Neuronal stem cell (in vitro differentiated cells): ENCODE measurements around the gene TRMT44.

Experiments
- DNase-seq: peaks from one replicate; pipeline ENCODE4 v3.0.0-alpha.2; 2013; ENCODE audit warnings: low spot score
- H2AFZ ChIP-seq: one replicate; pipeline ENCODE4 v1.6.1; 2013; ENCODE audit warnings: mild to moderate bottlenecking, low read length, inconsistent platforms
- H2AK5ac ChIP-seq: 2 replicates; pipeline ENCODE4 v1.6.1; 2013; ENCODE audit warnings: low read depth, mild to moderate bottlenecking, inconsistent platforms, low read length, moderate library complexity, mixed read lengths
- H2BK120ac ChIP-seq: 2 replicates; pipeline ENCODE4 v1.6.1; 2013; ENCODE audit warnings: low read depth, mild to moderate bottlenecking, inconsistent platforms, low read length, moderate library complexity, mixed read lengths
- H2BK12ac ChIP-seq: one replicate; pipeline ENCODE4 v1.6.1; 2013; ENCODE audit warnings: low read length, inconsistent platforms
- H2BK15ac ChIP-seq: 2 replicates; pipeline ENCODE4 v1.6.1; 2013; ENCODE audit warnings: mild to moderate bottlenecking, low read length, inconsistent platforms, mixed read lengths
- H2BK5ac ChIP-seq: one replicate; pipeline ENCODE4 v1.6.1; 2013; ENCODE audit warnings: inconsistent platforms, mild to moderate bottlenecking, low read length, moderate library complexity
- H3K14ac ChIP-seq: one replicate; pipeline ENCODE4 v1.6.1; 2013; ENCODE audit warnings: low read length, inconsistent platforms
- H3K18ac ChIP-seq: 2 replicates; pipeline ENCODE4 v1.6.1; 2013; ENCODE audit warnings: low read length, inconsistent platforms
- H3K23ac ChIP-seq: 2 replicates; pipeline ENCODE4 v1.6.1; 2013; ENCODE audit warnings: low read depth, mild to moderate bottlenecking, mixed read lengths, low read length, inconsistent platforms; ENCODE audit not compliant: poor library complexity
- H3K27ac ChIP-seq: replicated peaks from 3 replicates; pipeline ENCODE4 v1.5.1; 2013; ENCODE audit warnings: low read length, inconsistent platforms
- H3K27me3 ChIP-seq, 3 experiments: 2 replicates each; pipeline ENCODE4 v1.6.1; 2013; ENCODE audit warnings: low read length in 3 of 3, mild to moderate bottlenecking in 2 of 3, inconsistent platforms in 1 of 3, low read depth in 1 of 3, mixed read lengths in 1 of 3, moderate library complexity in 1 of 3; ENCODE audit not compliant: control insufficient read depth in 3 of 3, insufficient read depth in 3 of 3
- H3K36me3 ChIP-seq, 2 donors: replicated peaks in 1 of 2; 2 replicates each; pipeline ENCODE4 v1.6.1; 2013; ENCODE audit warnings: low read length in 2 of 2; ENCODE audit not compliant: control insufficient read depth in 2 of 2, insufficient read depth in 2 of 2
- H3K4ac ChIP-seq: 2 replicates; pipeline ENCODE4 v1.6.1; 2013; ENCODE audit warnings: inconsistent platforms, mild to moderate bottlenecking, low read length, moderate library complexity
- H3K4me1 ChIP-seq, 2 donors: 1 replicate in 1 of 2; 2 replicates in 1 of 2; pipeline ENCODE4 v1.6.1; 2013; ENCODE audit warnings: low read length in 2 of 2, low read depth in 1 of 2; ENCODE audit not compliant: control insufficient read depth in 2 of 2, insufficient read depth in 1 of 2
- H3K4me2 ChIP-seq: one replicate; pipeline ENCODE4 v1.6.1; 2013; ENCODE audit warnings: mild to moderate bottlenecking, low read length, inconsistent platforms; ENCODE audit not compliant: insufficient read depth, poor library complexity, severe bottlenecking
- H3K4me3 ChIP-seq, 2 donors: 2 replicates each; pipeline ENCODE4 v1.5.1; 2013; ENCODE audit warnings: low read length in 2 of 2, mild to moderate bottlenecking in 2 of 2, inconsistent platforms in 1 of 2, moderate library complexity in 1 of 2
- H3K79me1 ChIP-seq: one replicate; pipeline ENCODE4 v1.6.1; 2013; ENCODE audit warnings: low read depth, mild to moderate bottlenecking, inconsistent platforms, low read length, moderate library complexity
- H3K9ac ChIP-seq: one replicate; pipeline ENCODE4 v1.6.1; 2013; ENCODE audit warnings: mild to moderate bottlenecking, low read depth, low read length, inconsistent platforms; ENCODE audit not compliant: poor library complexity
- H3K9me3 ChIP-seq, 2 donors: replicated peaks in 1 of 2; 2 replicates each; pipeline versions ENCODE3 to v1.6.1; 2013; ENCODE audit warnings: low read length in 2 of 2, mild to moderate bottlenecking in 2 of 2, inconsistent platforms in 1 of 2, low read depth in 1 of 2, mixed read lengths in 1 of 2, moderate library complexity in 1 of 2; ENCODE audit not compliant: control insufficient read depth in 2 of 2, insufficient read depth in 1 of 2
- H4K8ac ChIP-seq: one replicate; pipeline ENCODE4 v1.6.1; 2013; ENCODE audit warnings: low read depth, mild to moderate bottlenecking, inconsistent platforms, low read length, moderate library complexity
- H4K91ac ChIP-seq: one replicate; pipeline ENCODE4 v1.6.1; 2013; ENCODE audit warnings: low read length, low read depth, mild to moderate bottlenecking, inconsistent platforms; ENCODE audit not compliant: poor library complexity
- WGBS, 2 donors: extraction: QIAGEN DNeasy Blood & Tissue Kit; methylation state at CpG; one replicate each; pipeline ENCODE4 v1.1.7; 2013; ENCODE audit warnings: missing lambda C conversion rate in 2 of 2, mixed read lengths in 1 of 2; ENCODE audit not compliant: insufficient read length in 2 of 2, insufficient replicate concordance in 1 of 2; ENCODE audit errors: extremely low coverage in 2 of 2; 5-methylcytosine and 5-hydroxymethylcytosine counted together

TRMT44 gene

GRCh38 chr4:8439914-8440491 lies 574 bp upstream of the TRMT44 start:
- H3K14ac ChIP-seq = no peak overlapping the region
- H3K9ac ChIP-seq = no peak overlapping the region

DNA sequence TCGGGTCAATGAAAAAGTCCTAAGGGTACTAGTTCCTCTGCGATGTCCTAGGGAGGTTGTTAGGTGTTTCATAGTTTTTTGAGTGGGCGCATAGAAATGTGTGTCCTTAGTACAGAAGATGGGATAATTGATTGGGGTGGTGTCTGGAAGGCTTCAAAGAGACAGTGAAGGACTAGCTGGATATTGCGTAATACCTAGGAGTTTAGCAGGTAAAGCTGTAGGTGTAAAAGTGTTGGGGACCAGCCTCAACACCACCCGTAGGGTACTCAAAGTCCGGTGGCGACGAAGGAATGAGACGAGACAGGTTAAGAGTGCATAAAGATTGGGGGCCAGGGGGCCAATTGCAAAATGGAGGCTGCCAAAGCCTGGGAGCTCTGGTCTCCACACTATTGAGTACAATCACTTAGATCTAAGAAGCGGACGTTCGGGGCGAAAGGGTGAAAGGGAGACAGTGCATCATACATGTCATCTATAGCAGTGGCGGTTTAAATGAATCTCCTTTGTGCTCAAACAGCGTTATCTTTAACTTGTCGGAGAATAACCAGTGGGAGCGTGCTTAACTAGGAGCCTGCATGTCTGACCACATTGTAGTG lies 1.0 kb downstream of the TRMT44 start:
- Histone ChIP-seq H4K91ac (no peak overlapping the region), H3K9ac (no peak overlapping the region), H3K23ac (no peak overlapping the region), H4K8ac (no peak overlapping the region), H3K14ac (no peak overlapping the region), H3K79me1 (peaks cover 12% of the 10 kb centered on the region), H3K9me3 (peaks cover 0 to 3% of the 10 kb centered on the region in 2 donors), H3K18ac (no peak overlapping the region), H2BK12ac (no peak overlapping the region), H3K27ac (no peak overlapping the region), H3K4me2 (peak overlapping the region; percentile 84), H3K4me1 (peaks cover 10 to 18% of the 10 kb centered on the region in 2 donors), H3K4me3 (peak overlapping the region; percentile 78 to 94), H3K4ac (no peak overlapping the region), H2AK5ac (no peak overlapping the region), H3K27me3 (no peaks in the 10 kb centered on the region), H3K36me3 (peaks cover 0 to 11% of the 10 kb centered on the region in 2 donors), H2BK120ac (no peak overlapping the region), H2AFZ (no peak overlapping the region), H2BK5ac (no peak overlapping the region), H2BK15ac (no peak overlapping the region)
- whole genome bisulfite sequencing, 2 donors = no CpG with 5 or more reads among the region's 17 CpGs
- DNase-seq = no peak

More at GRCh38 chr4:8439914-8440491, 574 bp upstream of the TRMT44 start:
- Histone ChIP-seq H3K4me2 (peak overlapping the region; percentile 84), H3K4me3 (peak overlapping the region; percentile 78 to 94), H3K79me1 (peaks cover 9% of the 10 kb centered on the region), H4K91ac (no peak overlapping the region), H2BK5ac (no peak overlapping the region), H2AK5ac (no peak overlapping the region), H3K4me1 (peaks cover 11 to 15% of the 10 kb centered on the region in 2 donors), H3K9me3 (peaks cover 0 to 3% of the 10 kb centered on the region in 2 donors), H3K4ac (no peak overlapping the region), H3K23ac (no peak overlapping the region), H3K27me3 (no peaks in the 10 kb centered on the region), H4K8ac (no peak overlapping the region), H2BK120ac (no peak overlapping the region), H3K36me3 (no peaks in the 10 kb centered on the region), H3K27ac (peak overlapping the region; percentile 8), H2AFZ (peak overlapping the region; percentile 96), H3K18ac (no peak overlapping the region), H2BK12ac (no peak overlapping the region), H2BK15ac (no peak overlapping the region)
- no peak for DNase-seq
- WGBS, 2 donors = no CpG with 5 or more reads among the region's 12 CpGs

- Histone ChIP-seq H3K4me2 (no peak overlapping the region), H2BK12ac (no peak overlapping the region), H3K9ac (no peak overlapping the region), H3K9me3 (peaks cover 0 to 3% of the 10 kb centered on the region in 2 donors), H2BK120ac (no peak overlapping the region), H3K36me3 (peaks cover 3 to 23% of the 10 kb centered on the region in 2 donors), H2AFZ (no peak overlapping the region), H4K8ac (no peak overlapping the region), H3K18ac (no peak overlapping the region), H2BK5ac (no peak overlapping the region), H3K14ac (no peak overlapping the region), H3K4me3 (peak overlapping the region in 1 of 2 donors; percentile 15), H4K91ac (no peak overlapping the region), H3K4me1 (peaks cover 8 to 16% of the 10 kb centered on the region in 2 donors), H3K27ac (no peak overlapping the region), H3K23ac (no peak overlapping the region), H2AK5ac (no peak overlapping the region), H3K79me1 (peaks cover 12% of the 10 kb centered on the region), H2BK15ac (no peak overlapping the region), H3K27me3 (no peaks in the 10 kb centered on the region), H3K4ac (no peak overlapping the region)
- no CpG with 5 or more reads among the region's 10 CpGs for WGBS, 2 donors
- no peak for DNase-seq
These were observed 2.2 kb downstream of the TRMT44 start for GRCh38 chr4:8442596-8443358.

GRCh38 chr4:8443801-8444200 lies 3.2 kb downstream of the TRMT44 start:
- Histone ChIP-seq H3K14ac (no peak overlapping the region), H3K4me3 (no peak overlapping the region), H2BK12ac (no peak overlapping the region), H3K9me3 (peaks cover 0 to 3% of the 10 kb centered on the region in 2 donors), H3K4ac (no peak overlapping the region), H3K4me1 (peaks cover 10 to 16% of the 10 kb centered on the region in 2 donors), H3K4me2 (no peak overlapping the region), H3K9ac (no peak overlapping the region), H2AK5ac (no peak overlapping the region), H3K36me3 (peaks cover 3 to 33% of the 10 kb centered on the region in 2 donors), H3K27me3 (no peaks in the 10 kb centered on the region), H3K18ac (no peak overlapping the region), H2BK5ac (no peak overlapping the region), H4K8ac (no peak overlapping the region), H2BK15ac (no peak overlapping the region), H3K27ac (no peak overlapping the region), H4K91ac (no peak overlapping the region), H2BK120ac (no peak overlapping the region), H3K23ac (no peak overlapping the region), H3K79me1 (peaks cover 12% of the 10 kb centered on the region), H2AFZ (no peak overlapping the region)
- no CpG with 5 or more reads among the region's 6 CpGs for WGBS, 2 donors
- no peak for DNase-seq
